GM12873 (cell line): Measurements from ENCODE around the gene GREB1.

Source experiments
- CTCF ChIP-seq: IDR thresholded peaks from 2 replicates; pipeline ENCODE4 v1.5.1; 2012; ENCODE audit warnings: low read depth, mild to moderate bottlenecking, moderate library complexity, low read length, control low read depth; ENCODE audit not compliant: insufficient read depth; ENCODE audit errors: missing control alignments

GREB1 gene

GRCh38 chr2:11618708-11619062 is 84.8 kb downstream of the GREB1 start:
- TF ChIP-seq CTCF: no peak

GRCh38 chr2:11621410-11621809 is 87.6 kb downstream of the GREB1 start:
- no peak for TF ChIP-seq CTCF

- TF ChIP-seq CTCF: no peak
Observed at GRCh38 chr2:11622611-11623010, 88.8 kb downstream of the GREB1 start.

GRCh38 chr2:11624893-11625292 is 91.0 kb downstream of the GREB1 start:
- no peak for TF ChIP-seq CTCF

- TF ChIP-seq CTCF: no peak
Observed at GRCh38 chr2:11625671-11626070, 91.8 kb downstream of the GREB1 start.

GRCh38 chr2:11628675-11629074 is 94.8 kb downstream of the GREB1 start:
- TF ChIP-seq CTCF: no peak

GRCh38 chr2:11629215-11629614 is 95.4 kb downstream of the GREB1 start:
- TF ChIP-seq CTCF: no peak

- no peak for TF ChIP-seq CTCF
Observed at GRCh38 chr2:11629851-11630250, 96.0 kb downstream of the GREB1 start.
